NCI-H510A treated with DMSO at 0.1 percent for 48 hours (cell line): Measurements from ENCODE around the gene FCN3.

Experiments
- DNase-seq: peaks from one replicate; lab custom pipeline; 2025; lab: John Stamatoyannopoulos, UW

FCN3 gene

DNA sequence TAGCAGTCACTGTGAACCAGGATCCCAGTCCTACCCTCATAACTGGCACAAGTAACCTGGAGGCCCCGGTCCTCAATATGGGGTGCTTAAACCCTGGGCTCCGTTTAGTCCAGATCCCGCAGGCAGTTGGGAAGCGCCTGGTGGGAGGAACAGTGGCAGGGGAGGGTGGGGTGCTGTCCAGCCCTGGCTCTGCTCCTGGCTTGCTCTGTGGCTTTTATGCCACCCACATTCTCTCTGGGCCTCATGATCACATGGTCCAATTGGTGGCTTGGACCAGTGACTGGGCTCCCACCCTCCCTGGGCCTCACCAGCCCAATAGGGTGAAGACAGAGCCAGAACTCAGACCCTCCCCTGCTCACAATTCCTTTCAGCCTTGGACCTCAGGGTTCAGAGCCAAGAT, 5.6 kb upstream of the FCN3 start:
- DNase-seq: no peak

- no peak for DNase-seq
Measured at GRCh38 chr1:27379564-27380122, 5.0 kb upstream of the FCN3 start.

GRCh38 chr1:27377760-27378495, 3.3 kb upstream of the FCN3 start:
- no peak for DNase-seq

DNA sequence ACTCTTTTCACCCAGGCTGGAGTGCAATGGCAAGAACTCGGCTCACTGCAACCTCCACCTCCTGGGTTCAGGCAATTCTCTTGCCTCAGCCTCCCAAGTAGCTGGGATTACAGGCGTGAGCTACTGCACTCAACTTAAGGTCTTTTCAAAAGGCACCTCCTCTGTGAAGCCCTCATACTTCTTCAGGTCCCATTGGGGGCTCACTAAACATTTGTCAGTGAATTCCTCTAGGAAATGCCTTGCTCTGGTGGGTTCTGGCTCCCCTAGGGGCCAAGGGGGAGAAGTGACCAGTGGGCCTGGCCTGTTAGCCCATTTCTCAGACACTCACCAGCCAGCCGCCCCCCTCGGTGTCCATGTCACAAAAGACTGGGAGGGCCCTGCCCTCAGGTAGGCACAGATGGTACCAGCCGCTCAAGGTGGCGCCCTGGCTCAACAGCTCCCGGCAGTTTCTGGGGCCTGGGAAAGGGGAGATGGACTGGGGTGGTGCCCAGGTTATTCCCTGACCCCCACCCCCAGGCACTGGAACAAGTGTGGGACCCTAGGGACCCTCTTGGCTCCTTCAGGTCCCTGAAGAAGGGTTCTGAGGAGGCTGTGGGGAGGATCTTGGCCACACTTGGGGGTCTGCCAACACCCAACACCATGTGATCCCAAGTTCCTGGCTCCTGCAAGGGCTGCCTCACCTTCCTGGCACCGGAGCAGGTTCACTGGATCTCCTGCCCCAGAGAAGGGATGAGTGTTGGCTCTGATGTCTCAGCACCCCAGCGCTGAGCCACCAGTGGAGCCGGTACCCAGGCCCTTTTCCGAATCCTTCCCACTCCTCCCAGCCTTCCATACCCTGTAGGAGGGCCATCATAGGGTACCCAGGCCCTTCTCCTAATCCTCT, 1.6 kb downstream of the FCN3 start:
- no peak for DNase-seq

- no peak for DNase-seq
Measured at GRCh38 chr1:27372022-27372807, 2.4 kb downstream of the FCN3 start.

GRCh38 chr1:27368869-27369582, 5.6 kb downstream of the FCN3 start:
- DNase-seq: no peak

DNA sequence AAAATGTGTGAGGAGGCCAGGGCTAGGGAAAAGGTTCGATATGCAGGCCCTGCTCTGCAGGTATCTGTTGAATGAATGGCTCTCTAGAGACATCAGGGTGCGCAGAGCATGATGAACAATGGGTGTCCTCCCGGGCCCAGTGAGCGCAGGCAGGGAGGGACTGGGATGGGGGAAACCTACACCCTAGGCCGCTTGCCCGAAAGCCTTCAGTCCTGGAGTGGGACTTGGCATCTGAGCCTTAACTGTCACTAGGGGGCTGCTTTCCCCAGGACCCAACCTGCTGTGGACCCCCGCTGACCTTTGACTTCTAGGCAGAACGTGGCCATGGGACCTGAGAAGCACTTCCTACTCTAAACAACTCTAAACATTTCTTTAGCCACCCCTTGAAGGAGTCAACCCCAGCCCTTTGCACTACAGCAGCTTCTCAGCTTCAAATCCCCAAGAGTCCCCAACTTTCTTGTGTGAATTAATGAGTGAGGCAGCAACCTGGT, 7.4 kb downstream of the FCN3 start:
- DNase-seq: no peak

GRCh38 chr1:27366411-27367159, 8.0 kb downstream of the FCN3 start, which contains the start of gene MAP3K6:
Gene MAP3K6, minus strand, starts transcription at chr1:27366961. Its CDS starts 364 bp downstream, at chr1:27366597.
- DNase-seq: peak; percentile 83

- DNase-seq: peak; percentile 78
Measured at GRCh38 chr1:27366113-27366410, 8.6 kb downstream of the FCN3 start.

GRCh38 chr1:27365372-27366112, 9.1 kb downstream of the FCN3 start:
- DNase-seq: peak; percentile 81

GRCh38 chr1:27364696-27365371, 9.8 kb downstream of the FCN3 start:
- DNase-seq: no peak

GRCh38 chr1:27363766-27364695, 10.6 kb downstream of the FCN3 start:
- DNase-seq: no peak

DNA sequence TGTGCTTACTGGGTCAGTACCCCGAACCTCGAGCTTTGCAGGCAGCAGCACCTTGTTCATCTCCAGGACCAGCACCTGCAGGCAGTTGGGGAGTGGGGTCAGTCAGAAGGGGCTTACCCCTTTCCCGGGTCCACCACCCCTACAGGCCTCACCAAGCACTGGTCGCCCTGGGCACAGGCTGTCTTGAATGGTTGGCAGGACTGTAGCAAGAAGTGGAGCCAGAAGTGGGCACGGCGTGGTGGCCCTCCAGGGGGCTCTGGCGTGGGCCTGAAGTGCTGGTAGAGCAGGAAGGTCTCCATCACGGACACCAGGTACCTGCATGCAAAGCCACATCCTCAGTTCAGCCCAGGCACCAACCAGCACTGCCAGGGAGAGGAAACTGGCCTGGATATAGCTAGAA, 13.1 kb downstream of the FCN3 start:
- DNase-seq: no peak

DNA sequence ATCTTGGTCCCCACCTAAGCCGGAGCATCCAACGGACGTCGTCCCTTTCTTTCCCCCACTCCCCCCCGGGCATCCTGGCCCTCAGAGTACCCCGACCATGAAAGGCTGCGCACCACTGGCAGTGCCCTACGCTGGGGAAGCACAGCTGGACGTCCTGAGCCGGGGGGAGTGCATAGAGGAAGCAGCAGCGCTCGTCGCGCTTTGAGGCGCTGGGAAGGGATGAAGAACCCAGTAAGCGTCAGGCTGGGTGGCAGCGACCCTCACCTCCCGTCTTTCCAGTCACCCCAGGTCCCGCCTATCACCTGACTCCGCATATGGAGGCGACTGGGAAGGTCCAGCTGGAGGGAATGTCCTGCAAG, 13.6 kb downstream of the FCN3 start:
- no peak for DNase-seq

- DNase-seq: no peak
Measured at GRCh38 chr1:27360159-27361043, 14.2 kb downstream of the FCN3 start.

GRCh38 chr1:27359822-27360158, 14.8 kb downstream of the FCN3 start:
- DNase-seq: no peak

GRCh38 chr1:27358928-27359313, 15.7 kb downstream of the FCN3 start:
- DNase-seq: no peak
